H1 (cell line): ENCODE results near the gene RFX2. TPM values are rescaled to one million over a fixed set of nuclear protein-coding genes. Genes with fewer than 3 reads are reported as not detected.

Experiments
- CTCF ChIA-PET: fragments of 300-600 bp; sonication (Branson Sonifier 250); formaldehyde crosslinking; loops from one replicate; lab custom pipeline; 2021; ENCODE audit not compliant: partially characterized antibody; lab: Charles Lee
- POLR2A ChIA-PET: fragments of 300-600 bp; sonication (Branson Sonifier 250); formaldehyde crosslinking; loops from one replicate; lab custom pipeline; 2021; ENCODE audit warnings: inconsistent platforms; ENCODE audit not compliant: partially characterized antibody; lab: Charles Lee
- DNase-seq, 2 experiments: peaks; one replicate each; pipeline versions ENCODE4 v3.0.0 to v3.0.0-alpha.2; 2010 to 2022; ENCODE audit warnings: low spot score in 2 of 2, low read depth in 1 of 2, mixed read lengths in 1 of 2
- FAIRE-seq: peaks from 2 replicates; lab custom pipeline; 2011; peaks lifted over from hg19 to GRCh38; lab: Jason Lieb, UNC
- H2AFZ ChIP-seq: 2 replicates; pipeline ENCODE4 v1.8.1; 2012; ENCODE audit warnings: low read length, inconsistent platforms
- H2AK5ac ChIP-seq: 2 replicates; pipeline ENCODE4 v1.6.1; 2013; ENCODE audit warnings: low read depth, low read length
- H2BK120ac ChIP-seq: replicated peaks from 2 replicates; pipeline ENCODE3; 2013; ENCODE audit warnings: low read depth, low read length, inconsistent platforms
- H2BK12ac ChIP-seq: 2 replicates; pipeline ENCODE4 v1.6.1; 2013; ENCODE audit warnings: low read depth, low read length
- H2BK15ac ChIP-seq: 2 replicates; pipeline ENCODE4 v1.6.1; 2013; ENCODE audit warnings: low read length
- H2BK20ac ChIP-seq: 2 replicates; pipeline ENCODE4 v1.6.1; 2013; ENCODE audit warnings: low read length
- H2BK5ac ChIP-seq: 2 replicates; pipeline ENCODE4 v1.6.1; 2013; ENCODE audit warnings: low read depth, low read length
- H3K14ac ChIP-seq: 2 replicates; pipeline ENCODE4 v1.6.1; 2013; ENCODE audit warnings: inconsistent platforms; ENCODE audit not compliant: insufficient read length
- H3K18ac ChIP-seq: 2 replicates; pipeline ENCODE4 v1.6.1; 2013; ENCODE audit warnings: low read length; ENCODE audit errors: extremely low read depth
- H3K23ac ChIP-seq: 2 replicates; pipeline ENCODE4 v1.6.1; 2013; ENCODE audit warnings: inconsistent platforms; ENCODE audit not compliant: insufficient read length
- H3K23me2 ChIP-seq: 2 replicates; pipeline ENCODE4 v1.6.1; 2013; ENCODE audit warnings: low read depth, low read length
- H3K27ac ChIP-seq: 2 replicates; pipeline ENCODE4 v1.6.1; 2011; ENCODE audit warnings: low read depth, low read length, inconsistent platforms
- H3K27me3 ChIP-seq, 4 experiments: replicated peaks in 1 of 4; 1 replicate in 1 of 4; 2 replicates in 3 of 4; pipeline versions ENCODE4 v1.6.1 to v1.8.1; 2011 to 2013; ENCODE audit warnings: low read length in 3 of 4, mild to moderate bottlenecking in 3 of 4, inconsistent platforms in 2 of 4, mixed read lengths in 2 of 4, moderate library complexity in 1 of 4; ENCODE audit not compliant: control insufficient read depth in 3 of 4, insufficient read depth in 3 of 4; ENCODE audit errors: extremely low read depth in 1 of 4
- H3K36me3 ChIP-seq, 4 experiments: 2 replicates each; pipeline versions ENCODE4 v1.6.1 to v1.8.1; 2011 to 2013; ENCODE audit warnings: mild to moderate bottlenecking in 4 of 4, low read length in 3 of 4, moderate library complexity in 2 of 4, control low read depth in 1 of 4, inconsistent platforms in 1 of 4; ENCODE audit not compliant: insufficient read depth in 4 of 4, control insufficient read depth in 2 of 4
- H3K4ac ChIP-seq: replicated peaks from 2 replicates; pipeline ENCODE3; 2013; ENCODE audit warnings: low read length, low read depth, mixed read lengths, inconsistent platforms; ENCODE audit not compliant: insufficient read length
- H3K4me1 ChIP-seq, 4 experiments: replicated peaks in 1 of 4; 1 replicate in 1 of 4; 2 replicates in 3 of 4; pipeline versions ENCODE4 v1.6.1 to v1.8.1; 2011 to 2013; ENCODE audit warnings: low read length in 3 of 4, inconsistent platforms in 2 of 4, mixed read lengths in 1 of 4; ENCODE audit not compliant: insufficient read depth in 4 of 4, control insufficient read depth in 3 of 4
- H3K4me2 ChIP-seq, 2 experiments: 2 replicates each; pipeline versions ENCODE4 v1.6.1 to v1.8.1; 2011 to 2013; ENCODE audit warnings: low read depth in 2 of 2, low read length in 2 of 2, control low read depth in 1 of 2, inconsistent platforms in 1 of 2, mild to moderate bottlenecking in 1 of 2; ENCODE audit not compliant: insufficient read depth in 1 of 2
- H3K4me3 ChIP-seq, 4 experiments: fragments of 200-600, 300-600 bp in 1 of 4; sonication (generic), shearing (Covaris generic), sonication (Bioruptor Twin) in 1 of 4; 2 replicates each; pipeline versions ENCODE4 v1.5.1 to v1.8.1; 2011 to 2016; ENCODE audit warnings: low read length in 4 of 4, low read depth in 3 of 4, control low read depth in 2 of 4, inconsistent platforms in 2 of 4, mild to moderate bottlenecking in 2 of 4, mixed read lengths in 1 of 4, moderate library complexity in 1 of 4; ENCODE audit not compliant: insufficient read depth in 2 of 4; ENCODE audit errors: extremely low read depth in 1 of 4
- H3K56ac ChIP-seq: replicated peaks from 2 replicates; pipeline ENCODE3; 2013; ENCODE audit warnings: low read depth, mild to moderate bottlenecking, mixed read lengths, low read length, inconsistent platforms; ENCODE audit not compliant: insufficient read length
- H3K79me1 ChIP-seq: 2 replicates; pipeline ENCODE4 v1.6.1; 2013; ENCODE audit warnings: low read depth, low read length, control low read depth
- H3K79me2 ChIP-seq, 2 experiments: 2 replicates each; pipeline versions ENCODE4 v1.6.1 to v1.8.1; 2012 to 2013; ENCODE audit warnings: low read length in 2 of 2, mild to moderate bottlenecking in 2 of 2, inconsistent platforms in 1 of 2; ENCODE audit not compliant: insufficient read depth in 2 of 2, control insufficient read depth in 1 of 2
- H3K9ac ChIP-seq, 4 experiments: replicated peaks in 1 of 4; 1 replicate in 1 of 4; 2 replicates in 3 of 4; pipeline versions ENCODE4 v1.6.1 to v1.8.1; 2011 to 2013; ENCODE audit warnings: low read depth in 3 of 4, low read length in 3 of 4, control low read depth in 2 of 4, mild to moderate bottlenecking in 2 of 4, moderate library complexity in 2 of 4, inconsistent platforms in 1 of 4; ENCODE audit errors: extremely low read depth in 1 of 4
- H3K9me3 ChIP-seq, 2 experiments: 2 replicates each; pipeline versions ENCODE4 v1.6.1 to v1.8.1; 2012 to 2013; ENCODE audit warnings: mild to moderate bottlenecking in 2 of 2, moderate library complexity in 2 of 2, control low read depth in 1 of 2, inconsistent platforms in 1 of 2, low read depth in 1 of 2, low read length in 1 of 2, mixed read lengths in 1 of 2; ENCODE audit not compliant: insufficient read depth in 2 of 2
- H4K20me1 ChIP-seq, 2 experiments: replicated peaks in 1 of 2; 2 replicates each; pipeline versions ENCODE3 to v1.8.1; 2011 to 2013; ENCODE audit warnings: inconsistent platforms in 2 of 2, low read length in 2 of 2, mild to moderate bottlenecking in 1 of 2; ENCODE audit not compliant: insufficient read depth in 2 of 2, control insufficient read depth in 1 of 2
- H4K5ac ChIP-seq: 2 replicates; pipeline ENCODE4 v1.6.1; 2013; ENCODE audit warnings: low read length, low read depth, mixed read lengths, inconsistent platforms; ENCODE audit not compliant: insufficient read length
- H4K8ac ChIP-seq: 2 replicates; pipeline ENCODE4 v1.8.0; 2013; ENCODE audit warnings: mild to moderate bottlenecking, moderate library complexity, low read length, inconsistent platforms; ENCODE audit not compliant: insufficient read depth; ENCODE audit errors: extremely low read depth
- H4K91ac ChIP-seq: replicated peaks from 2 replicates; pipeline ENCODE3; 2013; ENCODE audit warnings: low read length, mixed read lengths, inconsistent platforms; ENCODE audit not compliant: insufficient read length
- BCL11A ChIP-seq, 2 experiments: IDR thresholded peaks; one replicate each; pipeline ENCODE4 v1.6.1; 2011; ENCODE audit warnings: low read depth in 2 of 2, low read length in 2 of 2, mild to moderate bottlenecking in 2 of 2
- KDM1A ChIP-seq: fragments of 200-600, 300-600 bp; sonication (generic); IDR thresholded peaks from 2 replicates; pipeline ENCODE4 v1.7.1; 2016; ENCODE audit warnings: mild to moderate bottlenecking, low read length, borderline replicate concordance
- KDM4A ChIP-seq: IDR thresholded peaks from one replicate; pipeline ENCODE4 v1.7.1; 2012; ENCODE audit warnings: low read depth, mild to moderate bottlenecking, moderate library complexity, low read length, inconsistent platforms; ENCODE audit not compliant: severe bottlenecking
- SIRT6 ChIP-seq: IDR thresholded peaks from one replicate; pipeline ENCODE4 v1.7.1; 2012; ENCODE audit warnings: low read length, inconsistent platforms
- TAF1 ChIP-seq: IDR thresholded peaks from 2 replicates; pipeline ENCODE4 v1.6.1; 2011; ENCODE audit warnings: mild to moderate bottlenecking, low read depth, low read length
- WGBS, 2 experiments: shearing (Covaris generic) in 1 of 2; methylation state at CpG; one replicate each; pipeline versions ENCODE4 v1.1.6 to v1.1.7; 2013 to 2015; ENCODE audit warnings: low lambda C conversion rate in 2 of 2, mixed read lengths in 2 of 2, inconsistent platforms in 1 of 2, low coverage in 1 of 2, missing lambda C conversion rate in 1 of 2; ENCODE audit not compliant: insufficient replicate concordance in 2 of 2, insufficient coverage in 1 of 2, insufficient read length in 1 of 2; ENCODE audit errors: extremely low coverage in 1 of 2, missing lambda C conversion rate in 1 of 2; 5-methylcytosine and 5-hydroxymethylcytosine counted together
- polyA plus RNA-seq, 7 experiments: library from polyadenylated mRNA; depleted of rRNA in 3 of 7; stranded (reverse) in 5 of 7; unstranded in 2 of 7; fragments of >200 nt in 5 of 7; fragments of 200-250 nt in 2 of 7; gene quantifications; 1 replicate in 5 of 7; 2 replicates in 1 of 7; 4 replicates in 1 of 7; pipeline versions ENCODE4 v1.2.1 to v1.2.3, GENCODE V29; 2011 to 2013; ENCODE audit warnings: missing spikeins in 2 of 7, mixed read lengths in 2 of 7
- total RNA-seq: library from RNA; stranded (reverse); fragmentation: NEBNext Ultra II Directional; extraction: Animal tissue kit (Norgen Biotek cat#: 25700); gene quantifications from 2 replicates; pipeline ENCODE4 v1.2.1, GENCODE V29; 2021

RFX2 gene
- total and polyA plus RNA-seq, 2 of the 8 experiments (the other 6 are each of a cell fraction or from before 2014, with no cell fraction given) = 4.8 to 5.3 TPM

- H3K79me2 ChIP-seq = no peaks in the 10 kb centered on the region
- H4K91ac ChIP-seq = no peak overlapping the region
- no peak overlapping the region for H3K4me2 ChIP-seq
Observed at GRCh38 chr19:6084821-6085220, 25.5 kb downstream of the RFX2 start.

More at GRCh38 chr19:6084821-6085220, 25.5 kb downstream of the RFX2 start:
- H3K36me3 ChIP-seq = no peaks in the 10 kb centered on the region
- H2AFZ ChIP-seq = no peak overlapping the region
- H3K4me1 ChIP-seq = peaks cover 0 to 3% (median 2%) of the 10 kb centered on the region in 4 experiments; a peak in 4 of 7 replicates
- no peak overlapping the region for H3K14ac ChIP-seq
- H4K20me1 ChIP-seq = no peaks in the 10 kb centered on the region
- H2BK12ac ChIP-seq = no peak overlapping the region
- H3K56ac ChIP-seq = no peak overlapping the region
- H4K8ac ChIP-seq = no peak overlapping the region
- H3K27ac ChIP-seq = no peak overlapping the region
- ChIA-PET POLR2A (no interaction called here), CTCF (interaction anchor here (1.4 kb wide), 1 partner anchor 37 kb away, joined by 3 read pairs; no protein-coding TSS in a partner anchor)
- H2BK120ac ChIP-seq = no peak overlapping the region
- no peak overlapping the region for H3K9ac ChIP-seq
- no peak overlapping the region for H2BK15ac ChIP-seq
- no peak overlapping the region for H4K5ac ChIP-seq
- no peaks in the 10 kb centered on the region for H3K27me3 ChIP-seq
- no peaks in the 10 kb centered on the region for H3K9me3 ChIP-seq
- no peaks in the 10 kb centered on the region for H3K23me2 ChIP-seq
- no peaks in the 10 kb centered on the region for H3K79me1 ChIP-seq
- TF ChIP-seq TAF1 = no peak
- no peak for TF ChIP-seq SIRT6
- TF ChIP-seq KDM1A = peak; percentile 38; the same call in 1 of the 2 replicates
- TF ChIP-seq BCL11A (IDR thresholded peaks at IDR 0.05; ENCODE audit: low read depth in 2 of 2, low read length in 2 of 2) = no peak
- TF ChIP-seq KDM4A = no peak
- H3K4me3 ChIP-seq = no peak overlapping the region
- no peak overlapping the region for H2AK5ac ChIP-seq
- H2BK20ac ChIP-seq = no peak overlapping the region
- 81% methylated on average over 2 of the region's 2 CpGs; no CpG with 5 or more reads in 1 of the 2 experiments for whole genome bisulfite sequencing, 2 experiments
- H3K4ac ChIP-seq = no peak overlapping the region
- H3K18ac ChIP-seq = no peak overlapping the region
- no peak for FAIRE-seq
- no peak overlapping the region for H2BK5ac ChIP-seq
- no peak overlapping the region for H3K23ac ChIP-seq
- no peak for DNase-seq
